Fibroblast of the conjunctiva (primary cell): ENCODE data around the gene ZNF385A.
A peak's percentile ranks its signal among the peaks of the same experiment; 100 is the strongest.

Source experiments
- DNase-seq: peaks from one replicate; pipeline ENCODE4 v3.0.0-alpha.2; 2010; ENCODE audit warnings: low read depth

Gene ZNF385A

DNA sequence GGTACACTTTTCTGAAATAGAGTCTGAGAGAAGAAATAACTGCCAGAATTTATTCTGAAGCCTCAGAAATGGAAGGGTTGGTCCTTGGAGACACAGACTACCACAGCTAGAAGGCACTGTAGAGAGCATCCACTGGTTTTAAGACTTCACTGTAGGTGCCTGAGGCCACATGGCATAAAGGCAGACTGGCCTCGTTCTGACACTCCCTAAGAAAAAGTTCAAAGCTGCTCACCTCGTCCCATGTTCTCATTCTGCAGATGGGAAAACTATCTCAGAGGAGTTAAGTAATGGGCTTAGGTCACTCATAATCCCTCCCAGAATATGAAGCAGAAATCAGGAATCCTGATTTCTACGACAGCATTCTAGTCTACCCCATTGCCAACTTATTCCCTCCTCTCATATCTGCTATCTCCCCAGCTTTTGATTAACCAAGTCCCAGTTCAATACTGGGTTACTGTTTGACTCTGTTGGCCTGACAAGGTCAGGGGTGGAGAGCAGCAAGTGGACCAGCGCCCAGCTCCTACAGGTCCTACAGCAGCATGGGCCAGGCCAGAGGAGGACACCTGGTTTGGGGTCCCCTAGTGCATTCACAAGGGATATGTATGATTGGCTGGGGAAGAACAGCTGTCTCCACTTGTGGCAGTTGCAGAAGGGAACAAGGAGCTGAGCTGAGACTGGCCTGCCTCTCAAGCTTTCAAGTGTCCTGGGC, 30.8 kb upstream of the ZNF385A start:
- no peak for DNase-seq

DNA sequence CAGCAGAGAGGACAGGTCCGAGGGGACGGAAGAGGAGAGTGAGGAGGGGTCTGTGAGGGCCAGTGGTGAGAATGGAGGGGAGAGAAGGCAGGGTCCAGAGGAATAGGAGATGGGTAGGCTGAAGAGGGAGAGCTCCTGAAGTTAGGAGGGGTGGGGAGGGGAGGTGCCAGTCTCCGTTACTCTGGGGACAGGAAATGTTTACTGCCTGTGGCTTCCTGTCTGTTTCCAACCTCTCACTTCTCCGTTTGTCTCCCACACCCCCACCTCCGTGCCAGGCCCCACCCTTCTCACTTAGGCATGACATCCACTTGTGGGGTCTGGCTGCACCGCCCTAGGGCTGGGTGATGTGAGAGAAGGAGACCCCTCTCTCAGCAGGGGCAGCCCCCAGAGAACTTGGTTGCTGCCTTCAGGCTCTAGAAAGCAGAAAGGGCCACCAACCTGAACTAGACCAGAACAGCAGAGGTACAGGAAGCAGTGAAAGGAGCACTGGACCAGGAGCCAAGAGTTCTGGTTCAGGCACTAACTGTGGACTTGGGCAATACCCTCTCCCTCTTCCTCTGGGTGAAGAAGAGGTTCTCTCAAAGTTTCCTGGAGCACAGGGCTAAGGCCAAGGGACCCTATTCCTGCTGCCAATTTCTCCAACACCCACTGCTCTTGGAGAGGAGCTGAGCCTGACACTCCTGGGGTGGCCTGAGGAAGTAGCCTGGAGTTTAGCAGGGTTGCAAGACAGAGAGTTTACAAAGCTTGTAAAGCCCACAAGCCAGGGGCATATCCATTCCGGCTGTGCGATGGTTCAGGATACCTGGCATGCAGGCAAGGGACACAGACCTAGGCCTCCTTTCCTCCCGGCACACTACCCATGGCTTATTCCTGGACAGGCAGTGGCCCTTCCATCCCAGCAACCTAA, 29.0 kb upstream of the ZNF385A start:
- no peak for DNase-seq

DNA sequence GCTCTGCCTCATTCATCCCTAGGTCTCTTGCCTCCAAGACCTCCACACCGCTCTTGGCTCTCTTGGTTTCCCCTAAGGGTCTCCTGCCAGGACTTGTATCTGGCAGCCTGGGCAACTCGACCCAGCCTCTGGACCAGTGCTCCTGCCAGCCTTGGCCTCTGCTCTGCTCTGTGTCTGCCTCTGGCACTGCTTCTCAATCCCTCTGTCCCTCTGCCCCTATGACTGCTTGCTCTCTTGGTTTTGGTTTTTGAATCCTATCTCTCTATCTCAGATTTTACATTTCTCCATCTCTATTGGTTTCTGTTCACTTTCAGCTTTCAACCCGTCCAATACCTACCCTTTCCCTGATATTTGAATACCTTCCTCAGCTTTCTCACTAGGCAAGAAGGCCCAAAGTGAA, 28.3 kb upstream of the ZNF385A start:
- no peak for DNase-seq

DNA sequence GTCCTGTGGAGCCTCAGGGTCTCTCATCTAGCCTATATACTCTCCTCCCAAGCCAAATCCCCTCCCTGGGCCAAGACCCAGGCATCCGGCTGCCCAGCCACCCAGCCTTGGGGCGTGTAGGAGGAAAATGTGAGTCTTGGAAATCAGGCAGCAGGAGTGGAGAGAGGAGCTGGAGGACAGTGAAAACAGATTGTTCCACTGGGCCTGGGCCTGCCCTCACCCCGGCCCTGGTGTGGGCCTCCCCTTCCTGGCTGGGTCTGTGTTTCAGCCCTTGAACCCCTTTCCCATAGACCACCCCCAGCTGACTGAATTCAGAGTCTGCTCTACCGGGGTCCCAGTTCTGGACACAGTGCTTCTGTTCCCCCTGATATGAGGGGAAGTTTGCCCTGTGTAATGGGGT, 27.8 kb upstream of the ZNF385A start:
- no peak for DNase-seq

DNA sequence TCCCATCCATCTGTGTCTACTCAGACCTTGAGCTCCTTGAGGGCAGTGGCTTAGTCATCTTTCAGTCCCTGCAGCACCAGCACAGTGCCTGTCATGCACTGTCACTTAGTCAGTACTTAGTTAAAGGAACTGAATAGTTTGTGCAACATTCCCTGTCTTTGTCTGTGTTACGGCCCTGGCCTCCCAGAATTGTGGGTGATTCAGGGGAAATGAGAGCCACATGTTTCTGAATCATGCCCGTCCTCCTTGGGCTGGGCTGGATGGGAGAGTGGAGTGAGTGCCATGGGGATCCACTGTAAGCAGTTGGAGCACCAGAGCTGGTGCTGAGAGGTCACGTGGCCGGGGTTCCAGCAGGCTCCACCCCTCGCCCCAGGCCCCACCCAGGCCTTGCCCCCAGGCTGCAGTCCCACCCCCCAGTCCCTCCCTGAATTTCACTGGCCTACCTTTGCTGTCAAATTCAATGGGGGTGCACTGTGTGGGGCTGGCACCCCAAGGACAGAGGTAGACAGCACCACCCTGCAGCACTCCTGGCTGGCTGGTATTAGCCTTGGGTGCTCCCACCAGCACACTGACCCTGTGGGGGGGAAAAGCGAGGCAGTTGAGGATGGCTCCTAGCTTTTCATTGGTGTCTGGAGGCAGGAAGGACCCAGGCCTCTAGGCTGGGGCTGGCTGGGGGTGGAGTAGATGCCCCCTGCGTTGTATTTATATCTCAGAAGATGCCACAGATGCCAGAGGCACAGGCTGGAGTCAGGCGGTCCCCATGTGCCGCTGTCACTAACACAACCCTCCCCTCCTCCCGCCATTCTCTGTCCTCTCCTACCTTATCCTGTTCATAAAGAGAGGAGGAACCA, 27.1 kb upstream of the ZNF385A start:
- peak; percentile 90 for DNase-seq

DNA sequence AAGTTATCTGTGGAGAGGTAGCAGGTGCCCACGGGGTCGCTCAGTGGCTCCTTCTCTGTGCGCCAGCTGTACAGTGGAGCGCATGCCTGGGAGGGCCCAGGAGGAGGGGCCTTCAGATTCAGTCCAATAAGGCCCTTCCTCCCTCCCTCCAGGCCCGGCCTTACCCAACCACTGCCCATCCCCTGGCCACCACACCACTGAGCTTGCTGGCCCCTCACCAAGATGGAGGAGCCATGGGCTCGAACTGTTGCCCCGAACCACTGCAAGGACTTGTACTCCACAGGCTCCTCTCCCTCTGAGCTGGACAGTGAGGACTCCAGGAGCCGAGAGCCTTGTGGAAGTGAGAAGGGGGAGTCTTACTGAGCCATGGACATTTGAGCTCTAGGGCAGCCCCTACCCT, 24.7 kb upstream of the ZNF385A start:
- DNase-seq = no peak

DNA sequence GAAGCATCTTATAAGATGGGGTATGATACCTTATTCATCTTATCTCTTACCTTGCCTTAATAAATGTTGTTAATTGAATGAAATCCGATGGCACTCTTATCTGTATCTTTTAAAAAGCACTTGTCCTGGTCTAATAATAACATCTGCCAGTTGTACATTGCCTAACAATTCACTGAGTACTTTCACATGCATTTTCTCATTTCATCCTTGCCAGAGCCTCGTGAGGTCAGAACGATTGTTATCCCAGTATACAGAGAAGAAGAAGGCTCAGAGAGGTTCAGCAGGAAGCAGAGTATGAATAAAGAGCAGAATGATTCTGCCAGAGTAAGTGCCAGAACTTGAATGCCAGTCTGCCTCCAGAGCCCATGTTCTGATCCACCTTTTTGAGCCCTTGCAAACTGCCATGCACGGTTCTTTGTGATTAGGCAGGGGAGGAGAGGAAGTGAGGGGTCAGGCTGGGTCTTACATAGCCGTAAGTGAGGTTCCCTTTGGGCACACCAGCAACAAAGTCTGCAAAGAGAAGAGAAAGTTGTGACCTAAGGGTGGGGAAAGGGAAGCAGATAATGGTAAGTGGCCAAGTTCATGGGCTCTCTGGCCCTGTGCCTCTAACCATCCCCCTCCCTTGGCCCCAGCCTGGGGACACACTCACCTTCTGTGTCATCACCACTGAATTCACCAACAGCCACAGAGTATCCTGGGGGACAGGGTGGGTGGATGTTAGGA, 22.8 kb upstream of the ZNF385A start:
- no peak for DNase-seq

DNA sequence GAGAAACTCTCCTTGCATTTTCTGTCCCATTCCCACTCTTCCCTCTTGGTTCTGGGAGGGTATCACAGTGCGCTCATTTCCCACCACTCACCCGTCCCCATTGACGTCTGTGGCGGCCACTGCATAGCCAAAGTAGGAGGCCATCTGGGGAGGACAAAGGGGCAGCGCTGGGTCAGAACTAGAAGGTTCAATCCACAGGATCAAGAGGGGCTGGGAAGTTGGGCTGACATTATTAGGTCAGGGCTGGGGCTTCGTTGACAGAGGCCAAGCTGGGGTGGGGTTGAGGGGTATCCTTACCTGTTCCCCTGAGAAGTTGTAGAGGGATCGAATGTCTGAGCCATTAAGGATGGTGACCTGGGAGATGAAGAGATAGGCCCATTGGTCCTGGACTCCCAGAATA, 21.0 kb upstream of the ZNF385A start:
- DNase-seq = no peak

DNA sequence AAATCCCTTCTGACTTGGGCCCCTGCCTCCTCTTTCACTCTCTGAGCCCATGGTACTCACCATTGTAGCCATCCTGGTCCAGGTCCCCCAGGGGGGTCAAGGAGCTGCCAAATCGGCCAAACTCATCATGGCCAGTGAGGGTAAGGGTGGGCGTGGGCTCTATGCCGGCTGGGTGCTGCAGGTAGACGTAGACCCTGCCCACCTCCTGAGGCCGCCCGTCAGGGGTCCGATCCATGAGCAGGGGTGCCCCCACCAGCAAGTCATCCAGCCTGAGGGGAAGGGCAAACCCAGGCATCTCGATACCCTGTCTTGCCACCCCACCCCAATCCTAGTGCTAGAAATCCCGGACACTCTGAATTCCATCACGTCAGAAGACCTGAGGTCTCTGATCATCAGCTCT, 20.6 kb upstream of the ZNF385A start:
- no peak for DNase-seq

DNA sequence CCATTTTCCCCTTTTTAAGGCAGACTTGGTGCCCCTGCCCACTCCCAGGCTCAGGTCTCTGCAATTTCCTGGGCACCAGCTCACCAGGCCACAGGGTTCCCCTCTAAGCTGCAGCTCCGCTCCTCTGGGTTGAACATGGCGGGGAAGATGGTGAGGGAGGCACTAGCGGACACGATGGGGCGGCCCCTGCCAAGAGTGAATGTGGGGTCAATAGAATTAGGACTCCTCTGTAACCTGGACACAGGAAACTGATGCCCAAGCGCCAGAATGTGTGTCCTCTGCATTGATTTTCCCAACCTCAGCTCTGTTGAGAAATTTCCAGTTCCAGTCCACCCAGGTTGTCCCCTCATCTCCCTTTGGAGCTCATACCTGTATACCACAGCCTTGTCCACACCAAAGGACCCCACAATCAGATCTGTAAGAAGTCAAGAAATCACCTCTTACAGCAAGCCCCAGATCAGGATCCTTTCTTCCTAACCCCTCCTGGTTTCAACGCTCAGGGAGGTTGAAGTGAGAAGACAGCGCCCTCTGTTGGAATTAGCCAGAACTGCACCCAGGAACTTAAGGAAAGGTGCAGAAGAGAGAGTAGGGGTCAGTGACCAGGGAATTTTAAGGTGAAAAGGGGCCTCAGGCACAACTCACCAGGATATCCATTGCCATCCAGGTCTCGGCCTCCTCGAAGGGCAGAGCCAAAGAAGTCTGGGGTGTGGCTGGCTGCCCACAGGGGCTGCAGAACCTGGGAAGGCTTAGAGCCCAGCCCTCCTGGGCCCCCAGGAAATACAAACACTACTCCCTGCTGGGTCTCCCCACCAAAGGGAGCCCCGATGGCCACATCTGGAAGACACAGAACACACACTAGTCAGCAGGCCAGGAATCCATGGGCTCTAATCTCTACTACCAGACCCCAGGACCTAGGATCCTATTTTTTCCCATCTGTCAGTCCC, 19.8 kb upstream of the ZNF385A start:
- no peak for DNase-seq

DNA sequence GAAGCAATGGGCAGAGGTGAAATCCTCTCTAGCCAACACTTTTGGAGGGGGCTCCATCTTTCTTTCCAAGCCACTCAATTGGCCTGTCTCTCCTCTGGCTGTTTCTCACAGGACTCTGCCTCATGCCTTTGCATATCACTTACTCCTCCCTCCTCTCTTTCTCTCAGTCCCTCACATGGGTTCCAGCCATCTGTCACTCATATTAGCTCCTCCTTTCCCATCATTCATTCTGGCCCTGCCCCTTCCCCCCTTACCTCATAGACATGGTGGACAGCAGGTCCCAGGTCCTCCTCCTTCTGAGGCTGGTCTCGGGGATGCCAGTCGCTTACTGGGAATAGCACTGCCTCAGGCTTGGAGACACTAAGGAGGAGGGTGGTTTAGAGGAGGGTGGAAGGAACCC, 16.6 kb upstream of the ZNF385A start:
- DNase-seq = no peak

DNA sequence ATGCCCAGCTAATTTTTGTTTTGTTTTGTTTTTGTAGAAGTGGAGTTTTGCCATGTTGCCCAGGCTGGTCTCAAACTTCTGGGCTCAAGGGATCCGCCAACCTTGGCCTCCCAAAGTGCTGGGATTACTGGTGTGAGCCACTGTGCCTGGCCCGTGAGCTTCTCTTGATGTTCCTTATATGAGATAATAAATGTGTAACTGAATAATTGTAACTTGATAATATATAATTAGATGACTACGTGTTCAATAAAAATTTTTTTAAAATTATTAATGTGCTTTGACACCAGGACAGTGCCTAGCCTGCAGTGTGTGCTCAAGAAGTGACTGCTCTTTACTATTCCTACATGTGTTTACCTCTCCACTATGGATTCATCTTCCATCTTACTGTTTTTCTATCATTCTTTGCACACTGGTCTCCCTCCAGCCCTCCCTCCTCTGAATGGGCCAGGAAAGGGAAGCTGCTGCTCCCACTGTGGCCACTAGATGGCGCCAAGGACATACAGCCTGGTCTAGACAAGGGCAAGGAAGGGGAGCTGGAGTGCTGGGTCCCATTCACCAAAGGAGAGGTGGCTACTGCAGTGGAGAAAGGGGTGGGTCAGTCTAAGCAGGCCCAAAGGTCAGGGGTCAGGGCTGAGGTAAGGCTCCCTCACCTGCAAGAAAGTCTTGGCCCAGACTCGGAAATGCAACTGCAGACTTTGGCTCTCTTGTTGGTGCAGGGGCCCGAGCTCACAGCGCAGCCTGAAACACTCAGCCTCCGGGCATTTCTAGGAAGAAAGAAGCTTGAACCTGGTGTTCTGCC, 14.7 kb upstream of the ZNF385A start:
- peak; percentile 77 for DNase-seq

DNA sequence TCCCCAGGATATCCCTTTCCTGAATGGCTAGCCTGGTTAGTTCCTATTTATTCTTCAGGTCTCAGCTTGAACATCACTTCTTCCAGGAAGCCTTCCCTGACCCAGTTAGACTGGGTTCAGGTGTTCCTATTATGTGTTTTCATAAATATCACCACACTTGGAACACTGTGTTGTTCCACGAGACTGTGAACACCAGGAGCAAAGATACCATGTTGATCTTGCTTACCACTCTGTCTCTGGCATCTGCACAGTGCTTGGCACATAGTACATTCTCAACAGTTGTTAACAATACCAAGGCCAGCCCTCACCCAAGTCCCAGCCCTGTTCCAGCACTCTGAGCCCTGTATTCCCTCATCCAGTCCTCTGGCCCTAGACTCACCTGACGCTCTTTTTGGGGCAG, 13.7 kb upstream of the ZNF385A start:
- no peak for DNase-seq

DNA sequence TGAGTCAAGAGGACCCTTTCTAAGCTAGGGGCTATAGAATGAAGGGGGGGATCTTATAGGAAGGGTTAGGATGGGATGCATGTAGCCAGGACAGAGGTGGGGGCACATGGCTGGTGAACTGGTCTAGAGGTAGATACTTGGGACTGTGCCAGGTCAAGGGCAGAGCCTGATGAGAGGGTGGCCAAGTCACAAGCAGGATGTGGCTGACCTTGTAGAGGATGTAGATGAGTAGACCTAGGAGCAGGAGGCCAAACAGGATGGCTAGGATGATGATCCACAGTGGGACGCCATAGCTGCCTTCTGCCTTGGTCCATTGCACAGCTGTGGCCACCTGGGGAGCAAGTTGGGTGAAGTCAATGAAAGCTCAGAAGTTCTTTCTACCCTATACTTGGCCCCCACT, 12.6 kb upstream of the ZNF385A start:
- no peak for DNase-seq

DNA sequence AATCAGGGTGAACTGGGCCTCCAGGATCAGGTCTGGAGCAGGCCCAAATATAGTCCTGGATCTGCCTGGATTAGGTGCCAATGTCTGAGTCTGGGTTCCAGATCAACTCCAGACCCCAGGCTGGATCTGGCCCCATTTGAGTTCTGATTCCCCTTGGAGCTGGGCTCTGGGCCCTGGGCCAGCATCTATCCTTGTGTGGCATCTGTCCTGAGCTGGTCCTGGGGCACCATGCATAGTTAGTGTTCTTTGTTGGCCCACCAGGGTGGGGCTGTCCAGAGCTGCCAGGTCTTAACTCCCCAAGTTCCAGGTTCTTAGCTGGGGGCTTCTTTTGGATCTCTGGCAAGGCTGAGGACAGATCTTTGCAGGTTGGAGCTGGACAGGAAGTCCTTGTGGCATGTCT, 11.0 kb upstream of the ZNF385A start:
- no peak for DNase-seq

DNA sequence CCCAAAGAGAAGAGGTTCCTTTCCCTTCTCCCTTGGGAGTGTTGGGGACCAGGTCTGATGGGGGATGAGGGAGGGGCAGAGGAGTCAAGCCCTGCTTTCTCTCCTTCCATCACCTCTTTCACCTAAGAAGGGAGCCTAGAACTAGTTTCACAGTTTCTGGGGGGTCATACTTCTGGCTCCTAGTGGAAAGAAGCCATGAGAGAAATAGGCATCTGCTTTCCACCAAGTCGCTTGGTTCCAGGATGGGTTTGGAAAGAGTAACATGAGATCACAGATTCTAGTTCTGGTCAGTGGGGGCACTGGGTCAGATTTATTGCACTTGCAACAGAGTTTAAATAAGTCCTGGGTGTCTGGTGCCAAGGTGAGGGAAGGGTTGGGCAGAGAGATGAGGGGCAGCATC, 10.5 kb upstream of the ZNF385A start:
- DNase-seq = no peak

DNA sequence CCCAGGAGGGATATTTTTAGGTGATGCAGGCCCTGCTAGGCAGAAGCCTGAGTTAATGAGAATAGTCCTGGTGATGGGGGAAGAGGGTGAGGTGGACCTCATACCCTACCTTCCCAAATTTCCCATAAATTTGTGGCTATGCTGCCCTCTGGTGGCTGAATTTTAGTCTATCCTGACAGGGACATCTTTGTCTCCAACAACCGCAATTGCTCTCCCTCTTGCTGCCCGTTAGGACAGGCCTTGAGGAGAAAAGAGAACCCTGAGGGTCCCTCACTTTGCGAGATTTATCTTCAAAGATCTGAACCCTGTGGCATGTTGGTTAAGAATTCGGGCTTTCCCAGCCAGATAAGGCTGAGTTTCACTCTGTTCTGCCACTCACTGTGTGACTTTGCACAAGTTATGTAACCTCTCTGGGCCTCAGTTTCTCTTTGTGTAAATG, 9.8 kb upstream of the ZNF385A start:
- no peak for DNase-seq

DNA sequence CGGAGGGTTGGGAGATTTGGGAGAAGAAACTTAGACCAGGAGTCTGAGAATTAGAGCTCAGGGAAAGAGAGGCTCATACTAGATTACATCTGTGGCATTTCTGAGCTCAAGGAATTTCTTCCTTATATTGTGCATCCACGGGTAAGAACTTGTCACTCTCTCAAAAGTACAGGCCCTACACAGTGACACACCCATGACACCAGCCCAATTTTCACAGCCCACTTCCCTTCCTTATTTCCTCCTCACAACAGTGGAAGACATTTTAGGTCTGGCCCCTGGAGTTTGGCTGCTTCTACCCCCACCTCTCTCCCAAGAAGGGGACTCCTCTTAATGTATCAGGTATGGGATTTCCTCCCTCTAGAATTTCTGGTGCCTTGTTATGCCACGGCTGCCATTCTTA, 9.2 kb upstream of the ZNF385A start:
- DNase-seq = no peak

DNA sequence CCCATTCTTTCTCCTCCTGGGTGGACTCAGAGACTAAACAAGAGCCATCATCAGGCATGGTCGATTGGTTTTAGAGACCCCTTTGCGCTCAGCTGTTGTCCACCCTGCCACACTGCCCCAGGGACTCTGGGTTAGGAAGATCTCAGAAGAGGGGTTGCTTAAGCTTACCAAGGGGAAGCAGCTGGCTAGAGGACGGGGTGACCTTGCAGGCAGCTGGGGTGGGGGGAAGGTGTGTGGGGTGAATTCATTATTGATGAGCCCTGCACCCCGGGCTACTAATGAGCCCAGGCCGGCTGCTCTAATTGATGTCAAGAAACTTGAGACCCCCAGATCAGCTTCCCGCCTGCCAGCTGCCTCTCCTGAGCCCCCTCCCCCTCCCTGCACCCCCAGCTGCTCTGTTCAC, 8.7 kb upstream of the ZNF385A start:
- DNase-seq = no peak
